ENCODE results near the gene DDAH2.
"Not testable (repeated sequence)": the region's sequence is repeated elsewhere in the genome, so short reads cannot be mapped to it uniquely, and the experiment has no call there.

DDAH2 gene

GRCh38 chr6:31711233-31711632, 17.9 kb downstream of the DDAH2 start:
- DNase-seq, result no peak

GRCh38 chr6:31710523-31711219, 18.4 kb downstream of the DDAH2 start:
- DNase-seq, result no peak

- not testable (repeated sequence) for DNase-seq
Measured at GRCh38 chr6:31709157-31709556, 19.9 kb downstream of the DDAH2 start.

GRCh38 chr6:31708224-31708623, 20.9 kb downstream of the DDAH2 start:
- DNase-seq, result no peak

- no peak for DNase-seq
Measured at GRCh38 chr6:31707701-31708100, 21.4 kb downstream of the DDAH2 start.

- no peak for DNase-seq
Measured at GRCh38 chr6:31706599-31706998, 22.5 kb downstream of the DDAH2 start, which contains the start of gene LY6G6F. TSS of gene LY6G6F (plus strand) at chr6:31706866. CDS start at chr6:31706907, 41 bp downstream.

- DNase-seq, result no peak
Measured at GRCh38 chr6:31705931-31706330, 23.2 kb downstream of the DDAH2 start.

- peak; percentile 91 for DNase-seq
Measured at GRCh38 chr6:31702819-31703716, 26.0 kb downstream of the DDAH2 start, which contains the start of gene ABHD16A. TSS of gene ABHD16A (minus strand) at chr6:31703324. CDS start at chr6:31703281, 43 bp downstream.

- peak; percentile 62 for DNase-seq
Measured at GRCh38 chr6:31702405-31702818, 26.7 kb downstream of the DDAH2 start.

GRCh38 chr6:31701666-31702404, 27.3 kb downstream of the DDAH2 start:
- peak; percentile 19 for DNase-seq

GRCh38 chr6:31700740-31701401, 28.2 kb downstream of the DDAH2 start:
- no peak for DNase-seq

GRCh38 chr6:31697555-31697954, 31.5 kb downstream of the DDAH2 start:
- no peak for DNase-seq

GRCh38 chr6:31693535-31693934, 35.6 kb downstream of the DDAH2 start:
- DNase-seq, result no peak

- no peak for DNase-seq
Measured at GRCh38 chr6:31692886-31693285, 36.2 kb downstream of the DDAH2 start.

- DNase-seq, result no peak
Measured at GRCh38 chr6:31692353-31692752, 36.7 kb downstream of the DDAH2 start.

GRCh38 chr6:31691564-31692108, 37.5 kb downstream of the DDAH2 start:
- no peak for DNase-seq

- no peak for DNase-seq
Measured at GRCh38 chr6:31691078-31691463, 38.0 kb downstream of the DDAH2 start.

- no peak for DNase-seq
Measured at GRCh38 chr6:31690231-31691077, 38.6 kb downstream of the DDAH2 start.

GRCh38 chr6:31689249-31690110, 39.6 kb downstream of the DDAH2 start:
- no peak for DNase-seq
